Caco-2 (cell line): ENCODE measurements around the gene AMOTL2. TPM values are rescaled to one million over a fixed set of nuclear protein-coding genes. Genes with fewer than 3 reads are reported as not detected.

ENCODE experiments used
- BruUV-seq: library from RNA; stranded (reverse); fragments of 400-500 nt; replicated peaks from 2 replicates; lab custom pipeline; 2021; lab: Mats Ljungman, UMichigan
- CTCF ChIA-PET: fragments of 300-600 bp; sonication (Branson Sonifier 250); formaldehyde crosslinking; loops from one replicate; lab custom pipeline; 2022; ENCODE audit warnings: antibody characterized with exemption; lab: Charles Lee
- POLR2A ChIA-PET: fragments of 300-600 bp; sonication (Branson Sonifier 250); formaldehyde crosslinking; loops from one replicate; lab custom pipeline; 2022; ENCODE audit warnings: antibody characterized with exemption; lab: Charles Lee
- DNase-seq, 2 experiments: peaks; one replicate each; pipeline versions ENCODE4 v3.0.0 to v3.0.0-alpha.2; 2020 to 2022
- H3K27me3 ChIP-seq: replicated peaks from 2 replicates; pipeline ENCODE4 v1.6.0; 2011; ENCODE audit warnings: low read length; ENCODE audit not compliant: control insufficient read depth, insufficient read depth
- H3K36me3 ChIP-seq: 2 replicates; pipeline ENCODE4 v1.5.1; 2011; ENCODE audit warnings: low read length; ENCODE audit not compliant: control insufficient read depth, insufficient read depth
- H3K4me1 ChIP-seq: fragments of 250-450 bp; sonication (Bioruptor Pico); 2 replicates; pipeline ENCODE4 v1.5.1; 2020; ENCODE audit warnings: mild to moderate bottlenecking
- H3K4me3 ChIP-seq: 2 replicates; pipeline ENCODE4 v1.5.1; 2011; ENCODE audit warnings: low read depth, mild to moderate bottlenecking, control low read depth, low read length
- H3K9me3 ChIP-seq: fragments of 250-450 bp; sonication (Bioruptor Pico); 2 replicates; pipeline ENCODE4 v1.5.1; 2020; ENCODE audit warnings: mild to moderate bottlenecking, moderate library complexity
- H3K27ac Mint-ChIP-seq: one replicate; pipeline ENCODE4 v1.8.0; 2022; ENCODE audit warnings: mixed read lengths; ENCODE audit not compliant: unreplicated experiment
- H3K27me3 Mint-ChIP-seq: one replicate; pipeline ENCODE4 v1.8.0; 2022; ENCODE audit warnings: mixed read lengths; ENCODE audit not compliant: insufficient read depth, unreplicated experiment
- H3K36me3 Mint-ChIP-seq: one replicate; pipeline ENCODE4 v1.8.0; 2022; ENCODE audit warnings: mild to moderate bottlenecking, mixed read lengths; ENCODE audit not compliant: insufficient read depth, unreplicated experiment
- H3K4me1 Mint-ChIP-seq: one replicate; pipeline ENCODE4 v1.8.0; 2022; ENCODE audit warnings: low read depth, mixed read lengths; ENCODE audit not compliant: unreplicated experiment
- H3K4me3 Mint-ChIP-seq: one replicate; pipeline ENCODE4 v1.8.0; 2022; ENCODE audit warnings: mild to moderate bottlenecking, moderate library complexity, mixed read lengths; ENCODE audit not compliant: unreplicated experiment
- H3K9me3 Mint-ChIP-seq: one replicate; pipeline ENCODE4 v1.8.0; 2022; ENCODE audit warnings: mixed read lengths; ENCODE audit not compliant: unreplicated experiment
- CTCF ChIP-seq, 2 experiments: fragments of 200-600 bp in 1 of 2; IDR thresholded peaks; 1 replicate in 1 of 2; 2 replicates in 1 of 2; pipeline versions ENCODE4 v1.5.1 to v1.8.0; 2011 to 2022; ENCODE audit warnings: antibody characterized with exemption in 1 of 2, control low read depth in 1 of 2, inconsistent platforms in 1 of 2, low read depth in 1 of 2, low read length in 1 of 2, mild to moderate bottlenecking in 1 of 2, moderate library complexity in 1 of 2; ENCODE audit not compliant: insufficient read depth in 1 of 2, severe bottlenecking in 1 of 2, unreplicated experiment in 1 of 2
- intact Hi-C: fragments of 100-400 bp; cut with micrococcal nuclease; formaldehyde crosslinking; loops from one replicate; pipeline ENCODE4 v1.10.0; 2022; ENCODE audit not compliant: unreplicated experiment
- total RNA-seq: library from RNA; stranded (reverse); gene quantifications from 2 replicates; pipeline ENCODE4 v1.2.3, GENCODE V29; 2022

The AMOTL2 gene
- total RNA-seq, 1 experiment from 2014 or later = 271 TPM

GRCh38 chr3:134395103-134395502, 20.9 kb upstream of the AMOTL2 start:
- CTCF ChIA-PET = no interaction called here
- H3K4me1 ChIP-seq = no peaks in the 10 kb centered on the region

DNA sequence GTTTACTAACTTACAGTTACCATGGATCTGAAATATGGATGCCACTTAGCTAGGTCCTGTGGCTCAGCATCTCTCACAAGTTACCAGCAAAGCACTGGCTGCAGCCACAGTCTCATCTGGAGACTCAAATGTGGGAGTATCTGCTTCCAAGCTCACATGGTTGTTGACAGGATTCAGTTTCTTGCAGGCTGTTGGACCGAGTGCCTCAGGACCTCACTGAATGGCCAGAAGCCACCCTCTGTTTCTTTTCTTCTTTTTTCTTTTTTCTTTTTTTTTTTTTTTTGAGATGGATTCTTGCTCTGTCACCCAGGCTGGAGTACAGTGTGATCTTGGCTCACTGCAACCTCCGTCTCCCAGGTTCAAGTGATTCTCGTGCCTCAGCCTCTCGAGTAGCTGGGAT, 20.1 kb upstream of the AMOTL2 start:
- Mint-ChIP-seq H3K4me1 (no peaks in the 10 kb centered on the region), H3K27ac (no peak overlapping the region), H3K36me3 (no peaks in the 10 kb centered on the region), H3K4me3 (no peak overlapping the region), H3K9me3 (peaks cover 16% of the 10 kb centered on the region), H3K27me3 (peaks cover 4% of the 10 kb centered on the region)
- ChIA-PET POLR2A (no interaction called here), CTCF (no interaction called here)
- Histone ChIP-seq H3K36me3 (no peaks in the 10 kb centered on the region), H3K4me1 (no peaks in the 10 kb centered on the region), H3K9me3 (no peaks in the 10 kb centered on the region), H3K27me3 (no peaks in the 10 kb centered on the region), H3K4me3 (no peak overlapping the region)
- no TSS peak for BruUV-seq
- intact Hi-C loops = no loop called here
- TF ChIP-seq CTCF (IDR thresholded peaks at IDR 0.05; ENCODE audit: insufficient read depth in 1 of 2, low read depth in 1 of 2, low read length in 1 of 2, severe bottlenecking in 1 of 2, unreplicated experiment in 1 of 2) = no peak
- no peak for DNase-seq

More at GRCh38 chr3:134395103-134395502, 20.9 kb upstream of the AMOTL2 start:
- Histone ChIP-seq H3K4me3 (no peak overlapping the region), H3K9me3 (no peaks in the 10 kb centered on the region), H3K27me3 (no peaks in the 10 kb centered on the region), H3K36me3 (no peaks in the 10 kb centered on the region)
- DNase-seq = no peak
- H3K4me3 Mint-ChIP-seq = no peak overlapping the region
- peaks cover 5% of the 10 kb centered on the region for H3K27me3 Mint-ChIP-seq
- H3K4me1 Mint-ChIP-seq = no peaks in the 10 kb centered on the region
- H3K36me3 Mint-ChIP-seq = no peaks in the 10 kb centered on the region
- no peak for TF ChIP-seq CTCF (IDR thresholded peaks at IDR 0.05; ENCODE audit: insufficient read depth in 1 of 2, low read depth in 1 of 2, low read length in 1 of 2, severe bottlenecking in 1 of 2, unreplicated experiment in 1 of 2)
- no TSS peak for BruUV-seq
- POLR2A ChIA-PET = no interaction called here
- no peak overlapping the region for H3K27ac Mint-ChIP-seq
- intact Hi-C loops = no loop called here
- H3K9me3 Mint-ChIP-seq = peaks cover 15% of the 10 kb centered on the region

DNA sequence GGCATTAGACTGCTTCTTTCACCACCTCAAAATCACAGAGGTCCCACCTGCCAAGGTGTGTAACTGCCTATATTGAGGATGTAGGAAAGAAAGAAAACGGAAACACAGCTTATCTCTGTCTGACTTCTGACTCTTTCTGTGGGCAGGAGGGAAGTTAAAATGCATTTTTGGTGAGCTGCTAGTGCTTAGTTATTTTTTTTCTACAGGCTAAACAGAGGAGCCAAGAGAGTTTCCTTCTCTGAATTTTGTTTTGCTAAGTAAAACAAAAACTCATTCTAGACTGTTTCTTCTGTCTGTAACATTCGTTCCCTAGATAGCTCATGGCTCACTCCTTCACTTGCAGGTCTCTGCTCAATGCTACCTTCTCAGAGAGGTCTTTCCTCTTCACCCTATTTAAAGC, 18.8 kb upstream of the AMOTL2 start:
- POLR2A ChIA-PET = interaction anchor here (0.7 kb wide), 1 partner anchor 18 kb away, joined by 3 read pairs; the partner anchor contains the start of gene AMOTL2
- no TSS peak for BruUV-seq
- no peaks in the 10 kb centered on the region for H3K36me3 Mint-ChIP-seq
- H3K27me3 Mint-ChIP-seq = no peaks in the 10 kb centered on the region
- H3K4me1 Mint-ChIP-seq = no peaks in the 10 kb centered on the region
- no peaks in the 10 kb centered on the region for H3K36me3 ChIP-seq
- H3K4me3 ChIP-seq = no peak overlapping the region
- TF ChIP-seq CTCF (IDR thresholded peaks at IDR 0.05; ENCODE audit: insufficient read depth in 1 of 2, low read depth in 1 of 2, low read length in 1 of 2, severe bottlenecking in 1 of 2, unreplicated experiment in 1 of 2) = no peak
- no peak for DNase-seq
- H3K9me3 ChIP-seq = no peaks in the 10 kb centered on the region
- peaks cover 11% of the 10 kb centered on the region for H3K9me3 Mint-ChIP-seq
- CTCF ChIA-PET = no interaction called here
- no peaks in the 10 kb centered on the region for H3K27me3 ChIP-seq
- H3K4me3 Mint-ChIP-seq = no peak overlapping the region
- no peaks in the 10 kb centered on the region for H3K4me1 ChIP-seq
- intact Hi-C loops = no loop called here
- H3K27ac Mint-ChIP-seq = no peak overlapping the region
